Measurements from ENCODE around the gene DDX3X.

The DDX3X gene

GRCh38 chrX:41317477-41318208 is 16.3 kb upstream of the DDX3X start:
- TF ChIP-seq CTCF (IDR thresholded peaks at IDR 0.05; ENCODE audit: low read depth, low read length) (no peak), EZH2phosphoT487 (IDR thresholded peaks at IDR 0.05; ENCODE audit: low read depth) (no peak)
- H3K4me1 ChIP-seq (ENCODE audit: low read length), result no peaks in the 10 kb centered on the region

GRCh38 chrX:41320393-41320792 is 13.6 kb upstream of the DDX3X start:
- H3K9me3 ChIP-seq (ENCODE audit: insufficient read depth, low read length), result no peaks in the 10 kb centered on the region
- H3K9ac ChIP-seq (ENCODE audit: low read length), result no peak overlapping the region
- no peaks in the 10 kb centered on the region for H3K4me1 ChIP-seq (ENCODE audit: low read length)
- no peak overlapping the region for H3K4me3 ChIP-seq (ENCODE audit: low read length)
- H2AFZ ChIP-seq (ENCODE audit: low read depth, low read length), result no peak overlapping the region
- H3K27me3 ChIP-seq (ENCODE audit: low read depth, low read length), result no peaks in the 10 kb centered on the region
- TF ChIP-seq EZH2phosphoT487 (IDR thresholded peaks at IDR 0.05; ENCODE audit: low read depth), result no peak
- TF ChIP-seq CTCF (IDR thresholded peaks at IDR 0.05; ENCODE audit: low read depth, low read length), result no peak
- no peaks in the 10 kb centered on the region for H3K36me3 ChIP-seq (replicated peaks; ENCODE audit: low read depth, low read length)
- H3K79me2 ChIP-seq (ENCODE audit: low read length), result no peaks in the 10 kb centered on the region
- no peak overlapping the region for H3K4me2 ChIP-seq (ENCODE audit: low read length)
- no peak overlapping the region for H3K27ac ChIP-seq (ENCODE audit: low read length)
- H4K20me1 ChIP-seq (ENCODE audit: insufficient read depth, low read length), result no peaks in the 10 kb centered on the region

More at GRCh38 chrX:41317477-41318208, 16.3 kb upstream of the DDX3X start:
- Histone ChIP-seq H3K4me3 (ENCODE audit: low read length) (no peak overlapping the region), H3K79me2 (ENCODE audit: low read length) (no peaks in the 10 kb centered on the region), H2AFZ (ENCODE audit: low read depth, low read length) (no peak overlapping the region), H3K27ac (ENCODE audit: low read length) (no peak overlapping the region), H3K36me3 (replicated peaks; ENCODE audit: low read depth, low read length) (no peaks in the 10 kb centered on the region), H3K27me3 (ENCODE audit: low read depth, low read length) (no peaks in the 10 kb centered on the region), H3K9ac (ENCODE audit: low read length) (no peak overlapping the region), H3K9me3 (ENCODE audit: insufficient read depth, low read length) (no peaks in the 10 kb centered on the region), H3K4me2 (ENCODE audit: low read length) (no peak overlapping the region), H4K20me1 (ENCODE audit: insufficient read depth, low read length) (no peaks in the 10 kb centered on the region)

DNA sequence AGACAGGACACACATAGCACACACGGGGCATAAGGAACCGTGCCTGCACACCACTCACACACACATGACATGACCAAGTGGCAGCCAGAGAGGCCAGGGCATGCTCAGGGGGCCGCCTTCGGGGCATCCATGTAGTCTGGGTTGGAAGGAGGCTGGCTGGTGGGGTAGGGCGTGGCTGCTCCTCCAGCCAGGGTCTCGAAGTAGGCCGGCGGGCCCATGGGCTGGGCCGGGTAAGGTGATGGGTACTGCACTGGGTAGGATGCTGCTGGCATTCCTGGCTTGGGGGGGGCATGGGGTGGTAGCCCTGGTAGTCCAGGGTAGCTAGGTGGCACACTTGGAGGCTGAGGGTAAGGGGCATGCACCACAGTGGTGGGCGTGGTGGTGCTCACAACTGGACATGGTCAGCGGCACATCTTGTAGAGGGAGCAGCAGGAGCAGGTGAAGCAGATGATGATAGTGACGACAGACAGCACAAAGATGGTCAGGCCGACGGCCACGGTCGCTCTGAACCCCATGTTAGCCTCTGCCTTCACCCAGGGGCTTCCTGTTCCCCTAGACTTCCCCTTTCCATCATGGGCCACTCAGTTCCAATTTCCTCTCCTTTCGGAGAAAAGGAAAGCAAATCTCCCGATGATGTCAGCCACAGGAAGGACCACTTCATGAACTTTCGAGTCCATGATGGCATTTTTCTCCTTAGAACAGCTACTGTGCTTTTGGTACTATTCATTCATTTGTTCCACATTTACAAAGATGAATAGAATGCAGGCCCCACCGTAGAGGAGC is 10.9 kb upstream of the DDX3X start:
- Histone ChIP-seq H2AFZ (ENCODE audit: low read depth, low read length) (no peak overlapping the region), H3K27me3 (ENCODE audit: low read depth, low read length) (no peaks in the 10 kb centered on the region), H4K20me1 (ENCODE audit: insufficient read depth, low read length) (no peaks in the 10 kb centered on the region), H3K36me3 (replicated peaks; ENCODE audit: low read depth, low read length) (no peaks in the 10 kb centered on the region), H3K27ac (ENCODE audit: low read length) (no peak overlapping the region), H3K4me3 (ENCODE audit: low read length) (no peak overlapping the region), H3K4me2 (ENCODE audit: low read length) (no peak overlapping the region), H3K9me3 (ENCODE audit: insufficient read depth, low read length) (no peaks in the 10 kb centered on the region), H3K9ac (ENCODE audit: low read length) (no peak overlapping the region), H3K4me1 (ENCODE audit: low read length) (no peaks in the 10 kb centered on the region), H3K79me2 (ENCODE audit: low read length) (no peaks in the 10 kb centered on the region)
- TF ChIP-seq CTCF (IDR thresholded peaks at IDR 0.05; ENCODE audit: low read depth, low read length) (no peak), EZH2phosphoT487 (IDR thresholded peaks at IDR 0.05; ENCODE audit: low read depth) (no peak)

DNA sequence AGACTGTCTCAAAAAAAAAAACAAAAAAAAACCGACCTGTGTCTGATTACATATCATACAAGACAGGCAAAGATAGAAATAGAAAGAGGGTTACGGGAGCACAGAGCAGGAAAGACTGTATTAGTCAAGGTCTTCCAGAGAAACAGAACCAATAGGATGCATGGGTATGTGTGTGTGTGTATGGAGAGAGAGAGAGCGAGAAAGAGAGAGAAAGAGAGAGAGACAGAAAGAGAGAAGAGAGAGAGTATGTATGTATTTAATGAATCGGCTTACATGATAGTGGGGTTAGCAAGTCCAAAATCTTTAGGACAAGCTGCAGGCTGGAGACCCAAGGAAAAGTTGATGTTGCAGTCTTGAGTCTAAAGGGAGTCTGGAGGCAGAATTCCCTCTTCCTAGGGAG is 7.5 kb upstream of the DDX3X start:
- TF ChIP-seq CTCF (IDR thresholded peaks at IDR 0.05; ENCODE audit: low read depth, low read length), result no peak
- TF ChIP-seq EZH2phosphoT487 (IDR thresholded peaks at IDR 0.05; ENCODE audit: low read depth), result no peak
- Histone ChIP-seq H3K4me3 (ENCODE audit: low read length) (no peak overlapping the region), H3K9me3 (ENCODE audit: insufficient read depth, low read length) (no peaks in the 10 kb centered on the region), H3K27ac (ENCODE audit: low read length) (no peak overlapping the region), H3K79me2 (ENCODE audit: low read length) (no peaks in the 10 kb centered on the region), H3K36me3 (replicated peaks; ENCODE audit: low read depth, low read length) (no peaks in the 10 kb centered on the region), H3K4me2 (ENCODE audit: low read length) (no peak overlapping the region), H4K20me1 (ENCODE audit: insufficient read depth, low read length) (no peaks in the 10 kb centered on the region), H3K4me1 (ENCODE audit: low read length) (peaks cover 12% of the 10 kb centered on the region), H2AFZ (ENCODE audit: low read depth, low read length) (no peak overlapping the region), H3K27me3 (ENCODE audit: low read depth, low read length) (no peaks in the 10 kb centered on the region), H3K9ac (ENCODE audit: low read length) (no peak overlapping the region)

Data from OCI-LY3 (cell line).